Mesendoderm (in vitro differentiated cells): ENCODE data around the gene CATSPERD.
"Not testable (repeated sequence)": the region's sequence is repeated elsewhere in the genome, so short reads cannot be mapped to it uniquely, and the experiment has no call there.

Experiments
- DNase-seq: peaks from one replicate; pipeline ENCODE4 v3.0.0; 2013
- H2AK5ac ChIP-seq: 2 replicates; pipeline ENCODE4 v1.6.1; 2013; ENCODE audit warnings: low read length, inconsistent platforms
- H2BK120ac ChIP-seq: 2 replicates; pipeline ENCODE4 v1.6.1; 2013; ENCODE audit warnings: low read depth, mild to moderate bottlenecking, low read length, moderate library complexity, mixed read lengths
- H2BK15ac ChIP-seq: replicated peaks from 2 replicates; pipeline ENCODE4 v1.6.1; 2013; ENCODE audit warnings: low read depth, mild to moderate bottlenecking, moderate library complexity
- H2BK5ac ChIP-seq: 2 replicates; pipeline ENCODE4 v1.6.1; 2013; ENCODE audit warnings: low read length, inconsistent platforms
- H3K18ac ChIP-seq: 2 replicates; pipeline ENCODE4 v1.6.1; 2013; ENCODE audit warnings: mild to moderate bottlenecking, low read length, mixed read lengths
- H3K23ac ChIP-seq: one replicate; pipeline ENCODE4 v1.6.1; 2013; ENCODE audit warnings: low read length
- H3K27ac ChIP-seq: 2 replicates; pipeline ENCODE4 v1.5.1; 2013; ENCODE audit warnings: low read depth, mild to moderate bottlenecking, inconsistent platforms, low read length, moderate library complexity
- H3K27me3 ChIP-seq: 2 replicates; pipeline ENCODE4 v1.6.1; 2013; ENCODE audit warnings: low read length, control low read depth, mild to moderate bottlenecking, inconsistent platforms; ENCODE audit not compliant: insufficient read depth, poor library complexity
- H3K36me3 ChIP-seq: 2 replicates; pipeline ENCODE4 v1.6.1; 2013; ENCODE audit warnings: low read length, inconsistent platforms; ENCODE audit not compliant: control insufficient read depth, insufficient read depth
- H3K4ac ChIP-seq: one replicate; pipeline ENCODE4 v1.6.1; 2013; ENCODE audit warnings: low read depth, mild to moderate bottlenecking, low read length, moderate library complexity
- H3K4me1 ChIP-seq: 2 replicates; pipeline ENCODE4 v1.6.1; 2013; ENCODE audit warnings: low read depth, low read length, inconsistent platforms; ENCODE audit not compliant: control insufficient read depth
- H3K4me2 ChIP-seq: 2 replicates; pipeline ENCODE4 v1.6.1; 2013; ENCODE audit warnings: low read length
- H3K4me3 ChIP-seq: 2 replicates; pipeline ENCODE4 v1.5.1; 2013; ENCODE audit warnings: mild to moderate bottlenecking, low read length
- H3K56ac ChIP-seq: one replicate; pipeline ENCODE4 v1.6.1; 2013; ENCODE audit warnings: low read length
- H3K79me1 ChIP-seq: 2 replicates; pipeline ENCODE4 v1.6.1; 2013; ENCODE audit warnings: low read length, inconsistent platforms
- H3K79me2 ChIP-seq: 2 replicates; pipeline ENCODE4 v1.6.1; 2013; ENCODE audit warnings: mild to moderate bottlenecking, low read length; ENCODE audit not compliant: control insufficient read depth, insufficient read depth
- H3K9ac ChIP-seq: 2 replicates; pipeline ENCODE4 v1.6.1; 2013; ENCODE audit warnings: low read length, inconsistent platforms
- H4K5ac ChIP-seq: one replicate; pipeline ENCODE4 v1.6.1; 2013; ENCODE audit warnings: low read length
- H4K8ac ChIP-seq: one replicate; pipeline ENCODE4 v1.6.1; 2013; ENCODE audit warnings: low read depth, mild to moderate bottlenecking, control low read depth, low read length, moderate library complexity
- WGBS: extraction: QIAGEN DNeasy Blood & Tissue Kit; methylation state at CpG from one replicate; pipeline ENCODE4 v1.1.7; 2013; ENCODE audit warnings: low lambda C conversion rate, missing lambda C conversion rate; ENCODE audit not compliant: insufficient coverage; ENCODE audit errors: extremely low coverage; 5-methylcytosine and 5-hydroxymethylcytosine counted together

The CATSPERD gene

DNA sequence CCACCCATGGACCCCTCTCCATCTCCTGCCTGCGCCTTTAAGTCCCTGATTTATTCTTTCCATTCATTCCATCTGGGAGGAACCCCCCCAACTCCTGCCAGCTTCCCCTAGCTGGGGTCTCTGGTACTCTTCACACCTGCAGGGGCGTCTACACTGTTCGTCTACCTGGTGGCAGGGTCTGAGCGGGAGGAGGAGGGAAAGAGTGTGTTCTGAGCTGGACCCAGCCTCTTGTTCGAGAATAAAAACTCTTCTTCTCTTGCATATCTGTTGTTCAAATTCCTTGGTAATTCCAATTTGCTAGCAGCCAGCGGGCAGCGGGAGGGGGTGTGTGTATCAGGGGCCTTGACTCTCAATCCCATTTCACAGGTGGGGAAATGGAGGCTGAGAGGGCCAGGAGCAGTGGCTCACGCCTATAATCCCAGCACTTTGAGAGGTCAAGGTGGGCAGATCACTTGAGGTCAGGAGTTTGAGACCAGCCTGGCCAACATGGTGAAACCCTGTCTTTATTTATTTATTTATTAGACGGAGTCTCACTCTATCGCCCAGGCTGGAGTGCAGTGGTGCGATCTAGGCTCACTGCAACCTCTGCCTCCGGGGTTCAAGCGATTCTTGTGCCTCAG is 32.1 kb upstream of the CATSPERD start:
- not testable (repeated sequence) for DNase-seq, H3K4me3 ChIP-seq, H3K23ac ChIP-seq, H2AK5ac ChIP-seq, H3K79me1 ChIP-seq, H3K9ac ChIP-seq, H2BK5ac ChIP-seq, H2BK15ac ChIP-seq, H3K18ac ChIP-seq, H2BK120ac ChIP-seq, H4K5ac ChIP-seq, H3K4me1 ChIP-seq, H3K27me3 ChIP-seq, H3K27ac ChIP-seq, H3K4ac ChIP-seq, H4K8ac ChIP-seq, H3K56ac ChIP-seq, H3K4me2 ChIP-seq
- Histone ChIP-seq H3K36me3 (peaks cover 12% of the 10 kb centered on the region), H3K79me2 (peaks cover 33% of the 10 kb centered on the region)
- WGBS = no CpG with 5 or more reads among the region's 13 CpGs

DNA sequence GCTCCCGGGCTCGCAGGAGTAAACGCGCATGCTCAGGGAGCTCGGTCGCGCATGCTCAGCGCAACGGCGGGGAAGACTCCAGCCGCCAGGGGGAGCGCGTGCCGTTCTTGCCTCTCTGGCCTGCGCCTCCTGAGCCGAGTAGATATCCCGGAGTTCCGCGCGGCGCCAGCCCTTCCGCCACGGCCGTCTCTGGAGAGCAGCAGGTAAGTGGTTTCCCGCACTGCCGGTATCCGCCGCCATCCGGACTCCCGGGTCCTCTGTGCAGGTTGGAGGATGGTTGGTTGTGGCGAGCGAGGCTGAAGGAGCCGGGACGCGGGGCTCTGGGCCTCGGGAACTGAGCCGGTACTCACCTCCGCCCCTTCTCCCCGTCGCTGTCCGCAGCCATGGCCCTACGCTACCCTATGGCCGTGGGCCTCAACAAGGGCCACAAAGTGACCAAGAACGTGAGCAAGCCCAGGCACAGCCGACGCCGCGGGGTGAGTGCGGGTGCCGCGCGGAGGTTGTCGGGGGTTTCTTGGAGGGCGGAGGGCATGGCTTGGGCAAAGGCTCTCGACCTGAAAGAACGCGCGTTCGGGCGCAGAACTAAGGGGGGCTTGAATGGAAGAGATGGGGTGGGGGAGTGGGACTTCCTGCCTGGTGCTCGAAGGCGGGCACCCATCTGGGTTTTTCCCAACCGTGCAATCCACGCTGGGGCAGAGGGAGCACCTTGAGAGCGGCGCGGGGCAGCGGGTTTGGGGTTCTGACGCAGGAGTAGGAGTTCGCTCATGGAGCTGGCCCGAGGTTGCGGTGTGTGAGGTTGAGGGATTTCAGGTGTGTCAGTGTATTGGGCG is 30.1 kb upstream of the CATSPERD start, which contains the start of gene RPL36:
TSS of gene RPL36 (plus strand) at position 171 of the 830 bp plus-strand sequence. CDS start at position 384, 213 bp downstream.
- H3K4me1 ChIP-seq = no peaks in the 10 kb centered on the region
- H2AK5ac ChIP-seq = peak within 1 kb of the TSS; percentile 89
- H3K4me2 ChIP-seq = peak within 1 kb of the TSS; percentile 64
- peak within 1 kb of the TSS; percentile 86 for H2BK5ac ChIP-seq
- peak within 1 kb of the TSS; percentile 81 for H3K23ac ChIP-seq
- peak within 1 kb of the TSS; percentile 24 for H3K27ac ChIP-seq
- no CpG with 5 or more reads among the region's 73 CpGs for WGBS
- H3K79me1 ChIP-seq = peaks cover 12% of the 10 kb centered on the region
- peak within 1 kb of the TSS; percentile 52 for H3K18ac ChIP-seq
- no peak within 1 kb of the TSS for H2BK120ac ChIP-seq
- peak within 1 kb of the TSS; percentile 99 for H3K9ac ChIP-seq
- no peaks in the 10 kb centered on the region for H3K27me3 ChIP-seq
- H4K5ac ChIP-seq = no peak within 1 kb of the TSS
- H3K4ac ChIP-seq = peak within 1 kb of the TSS; percentile 74
- H3K36me3 ChIP-seq = peaks cover 16% of the 10 kb centered on the region
- H4K8ac ChIP-seq = no peak within 1 kb of the TSS
- H3K79me2 ChIP-seq = peaks cover 37% of the 10 kb centered on the region
- H3K56ac ChIP-seq = peak within 1 kb of the TSS; percentile 100
- peak within 1 kb of the TSS; percentile 50 for H3K4me3 ChIP-seq
- no peak within 1 kb of the TSS for H2BK15ac ChIP-seq
- peak; percentile 97 for DNase-seq

- Histone ChIP-seq H2BK5ac (no peak overlapping the region), H3K56ac (peak overlapping the region; percentile 100), H2AK5ac (no peak overlapping the region), H3K4me3 (peak overlapping the region; percentile 50), H4K5ac (no peak overlapping the region), H2BK15ac (no peak overlapping the region), H4K8ac (no peak overlapping the region), H3K4me2 (peak overlapping the region; percentile 64), H3K27me3 (no peaks in the 10 kb centered on the region), H3K27ac (no peak overlapping the region), H3K9ac (peak overlapping the region; percentile 99), H3K4me1 (no peaks in the 10 kb centered on the region), H2BK120ac (no peak overlapping the region), H3K18ac (no peak overlapping the region), H3K4ac (peak overlapping the region; percentile 74), H3K23ac (peak overlapping the region; percentile 80), H3K79me1 (peaks cover 12% of the 10 kb centered on the region), H3K79me2 (peaks cover 37% of the 10 kb centered on the region), H3K36me3 (peaks cover 16% of the 10 kb centered on the region)
- WGBS = no CpG with 5 or more reads among the region's 54 CpGs
- DNase-seq = no peak
These were observed 29.2 kb upstream of the CATSPERD start for GRCh38 chr19:5690955-5691821.

GRCh38 chr19:5691822-5692722 is 28.4 kb upstream of the CATSPERD start:
- H3K4me2 ChIP-seq = peak overlapping the region; percentile 64
- no peak overlapping the region for H2AK5ac ChIP-seq
- peaks cover 16% of the 10 kb centered on the region for H3K36me3 ChIP-seq
- H3K79me2 ChIP-seq = peaks cover 37% of the 10 kb centered on the region
- DNase-seq = no peak
- peak overlapping the region; percentile 100 for H3K56ac ChIP-seq
- H3K79me1 ChIP-seq = peaks cover 12% of the 10 kb centered on the region
- no peak overlapping the region for H4K8ac ChIP-seq
- H4K5ac ChIP-seq = no peak overlapping the region
- no peak overlapping the region for H3K27ac ChIP-seq
- peak overlapping the region; percentile 80 for H3K23ac ChIP-seq
- H3K4me1 ChIP-seq = no peaks in the 10 kb centered on the region
- peak overlapping the region; percentile 99 for H3K9ac ChIP-seq
- H3K4ac ChIP-seq = no peak overlapping the region
- WGBS = no CpG with 5 or more reads among the region's 42 CpGs
- no peak overlapping the region for H3K4me3 ChIP-seq
- H2BK120ac ChIP-seq = no peak overlapping the region
- H3K18ac ChIP-seq = no peak overlapping the region
- H3K27me3 ChIP-seq = no peaks in the 10 kb centered on the region
- H2BK5ac ChIP-seq = no peak overlapping the region
- H2BK15ac ChIP-seq = no peak overlapping the region

GRCh38 chr19:5692723-5693194 is 27.7 kb upstream of the CATSPERD start:
- Histone ChIP-seq H3K79me2 (peaks cover 37% of the 10 kb centered on the region), H3K9ac (no peak overlapping the region), H2BK120ac (no peak overlapping the region), H3K27ac (no peak overlapping the region), H3K56ac (peak overlapping the region; percentile 42), H3K79me1 (peaks cover 12% of the 10 kb centered on the region), H3K18ac (no peak overlapping the region), H2BK5ac (no peak overlapping the region), H3K36me3 (peaks cover 16% of the 10 kb centered on the region), H3K4me3 (no peak overlapping the region), H3K4me1 (no peaks in the 10 kb centered on the region), H3K4ac (no peak overlapping the region), H4K8ac (no peak overlapping the region), H3K27me3 (no peaks in the 10 kb centered on the region), H2AK5ac (no peak overlapping the region), H4K5ac (no peak overlapping the region), H3K4me2 (no peak overlapping the region), H3K23ac (peak overlapping the region; percentile 45), H2BK15ac (no peak overlapping the region)
- DNase-seq = no peak
- no CpG with 5 or more reads among the region's 7 CpGs for WGBS
